HUES64 (cell line): Measurements from ENCODE around the gene RUSF1.
"Not testable (repeated sequence)": the region's sequence is repeated elsewhere in the genome, so short reads cannot be mapped to it uniquely, and the experiment has no call there.

Experiments used
- H3K27ac ChIP-seq: 2 replicates; pipeline ENCODE4 v1.7.0; 2013; ENCODE audit warnings: low read depth, low read length, inconsistent platforms
- H3K27me3 ChIP-seq: 2 replicates; pipeline ENCODE4 v1.6.1; 2013; ENCODE audit warnings: mild to moderate bottlenecking, low read length; ENCODE audit not compliant: insufficient read depth
- H3K36me3 ChIP-seq: 2 replicates; pipeline ENCODE4 v1.6.1; 2013; ENCODE audit warnings: mild to moderate bottlenecking, low read length; ENCODE audit not compliant: insufficient read depth
- H3K4me1 ChIP-seq: 2 replicates; pipeline ENCODE4 v1.6.1; 2013; ENCODE audit warnings: mild to moderate bottlenecking, low read length, moderate library complexity; ENCODE audit not compliant: insufficient read depth
- H3K4me3 ChIP-seq: 2 replicates; pipeline ENCODE4 v1.5.1; 2013; ENCODE audit warnings: mild to moderate bottlenecking, low read length, moderate library complexity
- H3K9ac ChIP-seq: 2 replicates; pipeline ENCODE4 v1.6.1; 2013; ENCODE audit warnings: mild to moderate bottlenecking, low read depth, low read length
- H3K9me3 ChIP-seq: 2 replicates; pipeline ENCODE4 v1.6.1; 2013; ENCODE audit warnings: low read depth, low read length; ENCODE audit not compliant: insufficient read depth
- WGBS: fragments of 150-250, 120-280 bp; methylation state at CpG from one replicate; pipeline ENCODE4 v1.1.7; 2013; ENCODE audit warnings: missing lambda C conversion rate; 5-methylcytosine and 5-hydroxymethylcytosine counted together

RUSF1 gene

DNA sequence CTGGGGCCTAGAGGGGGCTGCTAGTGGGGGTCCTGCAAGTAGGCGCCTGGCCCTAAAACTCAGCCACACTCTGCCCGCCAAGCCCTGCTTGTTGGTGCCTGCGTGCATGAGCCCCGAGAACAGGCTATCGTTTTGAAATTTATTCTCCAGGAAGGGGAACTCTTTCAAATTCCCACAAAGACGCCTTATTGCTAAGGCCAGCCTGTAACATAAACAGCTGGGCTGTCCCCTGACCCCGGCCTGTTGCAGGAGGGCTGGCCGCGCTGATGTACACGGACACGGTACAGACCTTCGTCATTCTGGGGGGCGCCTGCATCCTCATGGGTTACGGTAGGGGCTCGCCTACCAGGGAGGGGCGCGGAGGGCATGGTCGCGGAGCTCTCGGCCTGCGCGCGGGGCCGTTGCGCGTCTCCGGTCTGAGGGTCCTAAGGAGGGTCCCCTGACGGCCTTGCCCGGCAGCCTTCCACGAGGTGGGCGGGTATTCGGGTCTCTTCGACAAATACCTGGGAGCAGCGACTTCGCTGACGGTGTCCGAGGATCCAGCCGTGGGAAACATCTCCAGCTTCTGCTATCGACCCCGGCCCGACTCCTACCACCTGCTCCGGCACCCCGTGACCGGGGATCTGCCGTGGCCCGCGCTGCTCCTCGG is 21.0 kb downstream of the RUSF1 start:
- Histone ChIP-seq H3K4me3 (peak overlapping the region; percentile 66), H3K9ac (peak overlapping the region; percentile 1; the same call in 1 of the 2 replicates), H3K27ac (no peak overlapping the region), H3K9me3 (no peaks in the 10 kb centered on the region), H3K36me3 (peaks cover 19% of the 10 kb centered on the region), H3K4me1 (0 out of 2 replicates have a peak, but pooled peaks cover 2% of the 10 kb centered on the region), H3K27me3 (peaks cover 58% of the 10 kb centered on the region)
- WGBS = 8% methylated on average over 48 of the region's 48 CpGs

DNA sequence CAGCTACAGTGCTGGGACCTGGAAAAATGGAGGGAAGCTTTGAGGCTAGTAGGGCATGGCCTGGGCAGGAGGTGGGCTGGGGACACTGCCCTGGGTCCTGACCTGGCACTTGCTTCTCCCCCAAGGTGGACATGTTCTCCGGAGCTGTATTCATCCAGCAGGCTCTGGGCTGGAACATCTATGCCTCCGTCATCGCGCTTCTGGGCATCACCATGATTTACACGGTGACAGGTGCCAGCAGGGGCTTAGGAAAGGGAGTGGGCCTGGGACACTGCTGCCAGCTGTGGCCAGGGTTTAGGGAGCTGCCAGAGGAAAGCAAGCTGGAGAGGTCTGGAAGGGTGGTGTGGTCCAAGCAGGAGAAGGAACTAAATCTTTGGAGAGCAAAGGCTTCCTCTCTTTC is 22.1 kb downstream of the RUSF1 start:
- H3K4me3 ChIP-seq = no peak overlapping the region
- no peaks in the 10 kb centered on the region for H3K9me3 ChIP-seq
- peaks cover 11% of the 10 kb centered on the region for H3K36me3 ChIP-seq
- 0 out of 2 replicates have a peak, but pooled peaks cover 2% of the 10 kb centered on the region for H3K4me1 ChIP-seq
- no peak overlapping the region for H3K9ac ChIP-seq
- peaks cover 64% of the 10 kb centered on the region for H3K27me3 ChIP-seq
- no peak overlapping the region for H3K27ac ChIP-seq
- 92% methylated on average over 5 of the region's 5 CpGs for WGBS

DNA sequence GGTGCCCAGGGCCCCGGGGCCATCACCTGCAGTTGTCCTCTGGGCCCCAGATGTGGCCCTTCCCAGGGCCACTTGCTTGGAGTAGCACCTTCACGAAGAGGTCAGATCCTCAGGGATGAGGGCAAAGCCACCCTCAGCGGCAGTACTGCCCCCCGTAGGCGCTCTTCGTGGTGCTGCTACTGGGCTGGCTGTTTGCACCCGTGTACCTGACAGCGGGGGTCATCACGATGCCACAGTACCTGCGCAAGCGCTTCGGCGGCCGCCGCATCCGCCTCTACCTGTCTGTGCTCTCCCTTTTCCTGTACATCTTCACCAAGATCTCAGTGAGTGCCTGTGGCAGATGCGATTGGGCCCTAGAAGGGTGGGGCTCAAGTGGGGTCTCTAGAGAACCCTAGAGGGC is 22.6 kb downstream of the RUSF1 start:
- no peak overlapping the region for H3K9ac ChIP-seq
- no peaks in the 10 kb centered on the region for H3K9me3 ChIP-seq
- H3K4me1 ChIP-seq = 0 out of 2 replicates have a peak, but pooled peaks cover 2% of the 10 kb centered on the region
- H3K27me3 ChIP-seq = peaks cover 66% of the 10 kb centered on the region
- H3K27ac ChIP-seq = no peak overlapping the region
- WGBS = 94% methylated on average over 17 of the region's 17 CpGs
- H3K36me3 ChIP-seq = peaks cover 6% of the 10 kb centered on the region; the same call in 1 of the 2 replicates
- H3K4me3 ChIP-seq = no peak overlapping the region

DNA sequence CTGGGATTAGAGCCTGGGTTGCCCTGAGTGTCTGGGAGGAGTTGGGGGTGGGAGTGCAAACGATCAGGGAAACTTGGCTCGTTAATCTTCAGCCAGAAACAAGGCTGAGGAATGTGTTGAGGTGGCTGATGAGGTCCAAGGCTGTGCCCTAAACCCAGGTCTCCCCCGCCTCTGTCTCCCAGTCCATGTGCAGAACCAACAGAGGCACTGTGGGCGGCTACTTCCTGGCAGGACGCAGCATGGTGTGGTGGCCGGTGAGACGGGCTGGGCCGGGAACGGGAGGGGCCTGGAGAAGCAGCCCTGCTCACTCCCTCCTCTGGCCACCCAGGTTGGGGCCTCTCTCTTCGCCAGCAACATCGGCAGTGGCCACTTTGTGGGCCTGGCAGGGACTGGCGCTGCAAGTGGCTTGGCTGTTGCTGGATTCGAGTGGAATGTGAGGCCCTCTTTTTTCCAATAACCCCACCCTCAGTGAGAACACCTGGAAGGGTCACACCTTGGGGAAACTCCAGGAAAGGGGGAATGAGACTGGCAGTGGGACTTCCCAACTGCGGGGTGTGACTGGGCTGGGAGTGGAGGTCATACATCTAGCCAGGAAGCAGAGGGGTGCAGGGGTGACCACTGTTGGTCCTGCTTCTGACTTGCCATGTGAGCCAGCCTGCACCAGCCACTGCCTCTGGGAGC is 23.6 kb downstream of the RUSF1 start:
- H3K4me3 ChIP-seq = no peak overlapping the region
- no peak overlapping the region for H3K9ac ChIP-seq
- H3K4me1 ChIP-seq = 0 out of 2 replicates have a peak, but pooled peaks cover 2% of the 10 kb centered on the region
- no peak overlapping the region for H3K27ac ChIP-seq
- no peaks in the 10 kb centered on the region for H3K9me3 ChIP-seq
- H3K36me3 ChIP-seq = no peaks in the 10 kb centered on the region
- 36% methylated on average over 13 of the region's 14 CpGs for WGBS
- H3K27me3 ChIP-seq = peaks cover 66% of the 10 kb centered on the region

DNA sequence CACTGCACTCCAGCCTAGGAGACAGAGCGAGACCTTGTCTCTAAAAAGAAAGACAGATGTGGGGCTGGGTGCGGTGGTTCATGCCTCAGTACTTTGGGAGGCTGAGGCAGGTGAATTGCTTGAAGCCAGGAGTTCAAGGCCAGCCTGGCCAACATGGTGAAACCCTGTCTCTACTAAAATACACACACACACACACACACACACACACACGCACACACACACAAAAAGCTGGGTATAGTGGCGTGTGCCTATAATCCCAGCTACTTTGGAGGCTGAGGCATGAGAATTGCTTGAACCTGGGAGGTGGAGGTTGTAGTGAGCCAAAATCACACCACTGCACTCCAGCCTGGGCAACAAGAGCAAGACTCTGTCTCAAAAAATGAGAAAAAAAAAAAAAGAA is 24.1 kb downstream of the RUSF1 start:
- H3K4me1 ChIP-seq, H3K27ac ChIP-seq, H3K36me3 ChIP-seq, H3K9ac ChIP-seq, H3K4me3 ChIP-seq, H3K9me3 ChIP-seq: not testable (repeated sequence)
- H3K27me3 ChIP-seq = peaks cover 62% of the 10 kb centered on the region
- 90% methylated on average over 3 of the region's 4 CpGs for WGBS

DNA sequence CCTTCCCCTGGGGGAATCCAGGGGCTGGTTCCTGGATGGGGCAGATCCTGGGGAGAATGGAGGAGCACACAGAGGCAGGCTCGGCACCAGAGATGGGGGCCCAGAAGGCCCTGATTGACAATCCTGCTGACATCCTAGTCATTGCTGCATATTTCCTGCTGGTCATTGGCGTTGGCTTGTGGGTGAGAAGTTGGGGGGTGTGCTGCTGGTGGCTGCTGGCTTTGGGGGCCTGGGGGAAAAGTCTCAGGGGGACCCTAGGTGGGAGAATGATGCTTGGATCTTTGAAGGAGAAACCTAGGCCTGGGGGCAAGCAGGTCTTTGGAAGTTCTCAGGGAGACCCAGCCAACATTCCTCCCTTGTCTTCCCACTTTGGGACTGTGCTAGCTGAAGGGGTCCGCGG is 25.1 kb downstream of the RUSF1 start, which contains the start of gene SLC5A2:
SLC5A2 (plus strand) TSS at position 43 of the 400 bp plus-strand sequence; CDS start at position 57, 14 bp downstream.
- Histone ChIP-seq H3K36me3 (no peaks in the 10 kb centered on the region), H3K4me3 (no peak within 1 kb of the TSS), H3K4me1 (0 out of 2 replicates have a peak, but pooled peaks cover 2% of the 10 kb centered on the region), H3K27me3 (peaks cover 56% of the 10 kb centered on the region), H3K9ac (no peak within 1 kb of the TSS), H3K27ac (no peak within 1 kb of the TSS), H3K9me3 (no peaks in the 10 kb centered on the region)
- 93% methylated on average over 4 of the region's 4 CpGs for WGBS

DNA sequence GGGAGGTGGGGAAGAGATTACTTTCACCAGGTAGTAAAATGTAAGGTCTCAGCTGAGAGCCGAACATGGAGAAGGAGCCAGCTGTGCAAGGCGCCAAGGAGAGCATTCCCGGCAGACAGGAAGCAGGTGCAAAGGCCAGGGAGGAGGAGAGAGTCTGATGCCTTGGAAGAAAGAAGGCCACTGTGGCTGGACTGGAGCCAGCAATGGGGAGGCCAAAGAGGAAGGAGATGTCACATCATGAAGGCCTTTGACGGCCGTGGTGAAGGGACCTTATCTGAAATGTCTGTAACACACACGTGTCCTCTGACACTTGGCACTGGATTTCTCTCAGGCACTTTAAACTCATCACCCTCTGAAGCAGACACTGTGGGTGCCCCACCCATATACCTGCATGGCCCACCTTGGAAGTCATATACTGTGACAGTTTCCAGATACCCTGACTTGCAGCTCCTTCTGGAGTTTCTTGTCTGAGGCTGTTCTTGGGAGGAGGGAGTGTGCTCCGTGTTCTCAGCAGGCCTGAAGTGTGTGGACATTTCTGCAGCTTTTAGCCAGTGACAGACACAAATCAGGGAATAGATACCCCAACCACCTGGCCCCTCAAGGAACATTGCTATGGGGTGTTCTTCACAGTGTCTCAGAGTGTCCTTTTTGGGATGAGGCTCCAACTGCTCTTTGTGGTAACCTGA is 27.2 kb downstream of the RUSF1 start:
- no peak overlapping the region for H3K27ac ChIP-seq
- H3K36me3 ChIP-seq = no peaks in the 10 kb centered on the region
- no peak overlapping the region for H3K4me3 ChIP-seq
- 0 out of 2 replicates have a peak, but pooled peaks cover 2% of the 10 kb centered on the region for H3K4me1 ChIP-seq
- H3K9me3 ChIP-seq = no peaks in the 10 kb centered on the region
- no peak overlapping the region for H3K9ac ChIP-seq
- peaks cover 40% of the 10 kb centered on the region for H3K27me3 ChIP-seq
- 84% methylated on average over 7 of the region's 7 CpGs for WGBS

DNA sequence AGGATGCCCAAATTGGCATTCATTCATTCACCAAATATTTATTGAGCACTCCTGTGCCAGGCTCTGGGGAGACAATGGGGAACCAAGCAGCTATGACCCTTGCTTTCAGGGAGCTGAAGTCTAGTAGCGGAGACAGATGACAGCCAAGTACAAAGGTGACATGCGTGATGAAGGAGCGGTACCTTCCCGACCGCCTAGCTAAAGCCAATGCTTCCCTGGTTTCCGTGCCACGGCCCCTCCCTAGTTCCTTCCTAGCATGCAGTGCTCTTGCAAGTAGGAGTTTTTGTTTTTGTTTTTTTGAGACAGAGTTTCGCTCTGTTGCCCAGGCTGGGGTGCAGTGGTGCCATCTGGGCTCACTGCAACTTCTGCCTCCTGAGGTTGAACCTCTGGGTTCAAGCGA is 28.4 kb downstream of the RUSF1 start:
- H3K4me1 ChIP-seq = 0 out of 2 replicates have a peak, but pooled peaks cover under 1% of the 10 kb centered on the region
- H3K36me3 ChIP-seq = 0 out of 2 replicates have a peak, but pooled peaks cover under 1% of the 10 kb centered on the region
- H3K4me3 ChIP-seq = no peak overlapping the region
- H3K27ac ChIP-seq = no peak overlapping the region
- WGBS = 92% methylated on average over 9 of the region's 9 CpGs
- H3K9me3 ChIP-seq = no peaks in the 10 kb centered on the region
- no peak overlapping the region for H3K9ac ChIP-seq
- H3K27me3 ChIP-seq = peaks cover 40% of the 10 kb centered on the region

DNA sequence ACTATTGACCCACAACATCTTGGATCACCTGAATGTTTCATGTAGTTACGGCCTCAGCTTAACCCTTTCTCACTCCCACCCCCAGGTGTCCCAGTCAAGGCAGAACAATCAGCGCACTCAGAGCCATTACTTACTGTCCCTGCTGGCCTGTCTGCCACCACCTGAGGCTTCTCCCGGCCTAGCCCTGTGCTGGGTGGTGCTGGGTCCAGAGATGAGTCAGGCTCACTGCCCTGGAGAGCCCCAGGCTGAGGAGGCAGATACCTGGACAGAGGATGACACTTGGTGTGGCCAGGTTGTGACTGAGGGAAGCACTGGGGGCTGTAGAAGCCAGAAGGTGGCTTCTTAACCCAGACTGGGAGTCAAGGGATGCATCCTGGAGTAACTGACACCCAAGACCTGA is 29.2 kb downstream of the RUSF1 start:
- H3K27me3 ChIP-seq = peaks cover 46% of the 10 kb centered on the region
- H3K9ac ChIP-seq = no peak overlapping the region
- 0 out of 2 replicates have a peak, but pooled peaks cover 4% of the 10 kb centered on the region for H3K36me3 ChIP-seq
- no peaks in the 10 kb centered on the region for H3K4me1 ChIP-seq
- 85% methylated on average over 3 of the region's 3 CpGs for WGBS
- no peaks in the 10 kb centered on the region for H3K9me3 ChIP-seq
- H3K4me3 ChIP-seq = no peak overlapping the region
- no peak overlapping the region for H3K27ac ChIP-seq

DNA sequence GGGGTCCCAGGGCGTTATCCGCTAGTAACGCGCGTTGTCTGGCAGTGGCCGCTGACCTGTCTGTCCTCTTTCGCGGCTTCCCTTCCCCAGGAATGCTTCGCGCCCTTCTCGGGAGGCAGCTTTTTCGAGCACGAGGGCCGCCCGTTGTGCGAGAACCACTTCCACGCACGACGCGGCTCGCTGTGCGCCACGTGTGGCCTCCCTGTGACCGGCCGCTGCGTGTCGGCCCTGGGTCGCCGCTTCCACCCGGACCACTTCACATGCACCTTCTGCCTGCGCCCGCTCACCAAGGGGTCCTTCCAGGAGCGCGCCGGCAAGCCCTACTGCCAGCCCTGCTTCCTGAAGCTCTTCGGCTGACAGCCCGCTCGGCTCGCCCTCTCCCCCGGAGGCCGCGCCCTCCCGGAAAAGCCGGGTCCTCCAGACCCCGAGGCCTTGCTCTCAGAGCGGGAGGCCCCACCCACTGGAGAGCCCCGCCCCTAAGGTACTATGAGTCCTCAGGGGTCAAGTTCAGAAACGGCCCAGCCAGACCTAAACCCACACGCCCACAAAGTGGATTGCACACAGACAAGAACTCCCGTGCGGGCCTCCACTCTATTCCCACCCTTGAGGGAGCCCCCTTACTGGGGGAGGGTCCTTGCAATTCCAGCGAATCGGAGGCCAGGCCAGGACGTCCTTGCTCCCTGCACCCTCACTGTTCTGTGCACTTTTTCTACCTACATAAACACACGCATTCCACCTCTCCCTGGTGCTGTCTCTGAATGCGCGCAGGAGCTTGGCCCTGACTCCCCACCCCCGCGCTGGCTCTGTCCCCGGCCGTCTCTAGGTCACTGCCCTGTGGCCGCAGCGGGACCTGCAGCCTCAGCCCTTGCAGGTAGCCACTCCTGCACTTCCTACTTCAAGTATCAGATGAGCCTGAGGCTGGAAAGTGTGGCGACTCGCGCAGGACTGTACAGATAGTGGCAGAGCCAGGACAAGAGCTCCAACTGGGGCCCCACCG is 30.7 kb downstream of the RUSF1 start:
- no peak overlapping the region for H3K27ac ChIP-seq
- no peaks in the 10 kb centered on the region for H3K9me3 ChIP-seq
- H3K9ac ChIP-seq = no peak overlapping the region
- 79% methylated on average over 67 of the region's 67 CpGs for WGBS
- no peaks in the 10 kb centered on the region for H3K4me1 ChIP-seq
- peak overlapping the region; percentile 59 for H3K4me3 ChIP-seq
- H3K36me3 ChIP-seq = 0 out of 2 replicates have a peak, but pooled peaks cover 4% of the 10 kb centered on the region
- peaks cover 53% of the 10 kb centered on the region for H3K27me3 ChIP-seq
